NCI-H2196 treated with DMSO at 0.1 percent for 48 hours (cell line): ENCODE results near the gene AVPR1B.
A peak's percentile ranks its signal among the peaks of the same experiment; 100 is the strongest.

ENCODE experiments used
- DNase-seq: peaks from one replicate; lab custom pipeline; 2025; ENCODE audit not compliant: unreplicated experiment; lab: John Stamatoyannopoulos, UW

AVPR1B gene

GRCh38 chr1:206112600-206113301 lies 4.4 kb downstream of the AVPR1B start:
- peak; percentile 70 for DNase-seq

- DNase-seq, result no peak
Observed at GRCh38 chr1:206111271-206111927, 5.8 kb downstream of the AVPR1B start.

- no peak for DNase-seq
Observed at GRCh38 chr1:206110820-206111219, 6.4 kb downstream of the AVPR1B start.

GRCh38 chr1:206110161-206110560 lies 7.0 kb downstream of the AVPR1B start:
- no peak for DNase-seq

- no peak for DNase-seq
Observed at GRCh38 chr1:206109718-206110117, 7.5 kb downstream of the AVPR1B start.

- DNase-seq, result no peak
Observed at GRCh38 chr1:206108635-206109034, 8.6 kb downstream of the AVPR1B start.

- no peak for DNase-seq
Observed at GRCh38 chr1:206107168-206107544, 10.0 kb downstream of the AVPR1B start.

GRCh38 chr1:206106328-206107167 lies 10.6 kb downstream of the AVPR1B start:
- peak; percentile 19 for DNase-seq

- DNase-seq, result no peak
Observed at GRCh38 chr1:206105464-206105995, 11.7 kb downstream of the AVPR1B start.

GRCh38 chr1:206103979-206104378 lies 13.2 kb downstream of the AVPR1B start:
- no peak for DNase-seq

- DNase-seq, result no peak
Observed at GRCh38 chr1:206102292-206102936, 14.8 kb downstream of the AVPR1B start.

GRCh38 chr1:206101351-206102045 lies 15.7 kb downstream of the AVPR1B start:
- no peak for DNase-seq

GRCh38 chr1:206100226-206100815 lies 16.9 kb downstream of the AVPR1B start:
- DNase-seq, result no peak

GRCh38 chr1:206098242-206098919 lies 18.8 kb downstream of the AVPR1B start:
- DNase-seq, result no peak

GRCh38 chr1:206097381-206097780 lies 19.8 kb downstream of the AVPR1B start:
- no peak for DNase-seq

- DNase-seq, result no peak
Observed at GRCh38 chr1:206094024-206094423, 23.2 kb downstream of the AVPR1B start.

GRCh38 chr1:206089341-206089740 lies 27.8 kb downstream of the AVPR1B start:
- DNase-seq, result no peak

GRCh38 chr1:206087091-206087490 lies 30.1 kb downstream of the AVPR1B start:
- no peak for DNase-seq

- DNase-seq, result no peak
Observed at GRCh38 chr1:206083750-206084149, 33.4 kb downstream of the AVPR1B start.
